ENCODE measurements around the gene RPTOR.

Gene RPTOR

DNA sequence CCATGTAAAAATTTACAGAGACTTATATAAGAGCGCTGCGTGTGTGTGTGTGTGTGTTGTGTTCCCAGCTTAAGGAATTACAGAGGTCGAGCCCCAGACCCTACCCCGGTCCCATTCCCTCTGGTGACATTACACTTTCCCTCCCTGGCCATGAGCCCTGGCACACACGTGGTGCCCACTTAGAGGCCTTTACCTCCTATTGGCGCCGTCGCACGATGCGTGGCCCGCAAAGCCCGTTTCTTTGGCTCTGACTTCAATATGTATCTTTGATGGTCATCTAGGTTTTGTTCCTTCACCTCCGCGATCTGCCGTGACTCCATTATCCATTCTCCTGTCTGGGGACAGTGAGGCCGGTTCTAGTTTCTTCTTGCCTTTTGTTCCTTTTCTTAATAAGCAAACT, 350.1 kb downstream of the RPTOR start:
- DNase-seq (ENCODE audit: low spot score): no peak
- peak overlapping the region; percentile 100 for H3K27ac ChIP-seq
- no peak for TF ChIP-seq CTCF (conservative IDR thresholded peaks at IDR 0.05; ENCODE audit: low read depth)
- CTCF ChIA-PET: interaction anchor here (0.8 kb wide), 1 partner anchor 10 kb away, joined by 5 read pairs; no protein-coding TSS in a partner anchor
- POLR2A ChIA-PET (ENCODE audit: low non-redundant PET): no interaction called here

DNA sequence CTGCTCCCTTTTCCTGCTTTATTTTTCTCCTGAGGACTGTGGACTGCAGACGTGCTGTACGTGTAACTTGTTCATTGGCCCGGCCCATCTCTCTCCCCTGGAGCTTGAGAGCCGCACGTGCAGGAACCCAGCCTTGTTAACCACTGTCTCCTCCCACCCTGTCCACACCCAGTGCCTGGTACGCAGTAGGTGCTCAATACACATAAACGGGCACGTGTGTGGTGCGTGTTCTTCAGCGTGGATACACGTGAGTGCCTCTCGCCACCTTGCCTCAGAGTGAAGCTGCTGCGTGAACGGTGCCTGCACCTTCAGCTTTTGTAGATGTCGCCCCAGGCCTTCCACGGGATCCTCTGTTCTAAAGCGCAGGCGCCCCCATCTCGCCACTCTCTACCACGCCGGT, 350.7 kb downstream of the RPTOR start:
- ChIA-PET CTCF (no interaction called here), POLR2A (ENCODE audit: low non-redundant PET) (no interaction called here)
- peak overlapping the region; percentile 100 for H3K27ac ChIP-seq
- TF ChIP-seq CTCF (conservative IDR thresholded peaks at IDR 0.05; ENCODE audit: low read depth): no peak
- no peak for DNase-seq (ENCODE audit: low spot score)

GRCh38 chr17:80898716-80899115, 354.1 kb downstream of the RPTOR start:
- H3K27ac ChIP-seq: peak overlapping the region; percentile 76
- ChIA-PET POLR2A (ENCODE audit: low non-redundant PET) (no interaction called here), CTCF (interaction anchor here (1.0 to 1.1 kb wide), 2 partner anchors 7 to 139 kb away, joined by 3 to 12 read pairs; no protein-coding TSS in a partner anchor)
- TF ChIP-seq CTCF (conservative IDR thresholded peaks at IDR 0.05; ENCODE audit: low read depth): no peak
- no peak for DNase-seq (ENCODE audit: low spot score)

DNA sequence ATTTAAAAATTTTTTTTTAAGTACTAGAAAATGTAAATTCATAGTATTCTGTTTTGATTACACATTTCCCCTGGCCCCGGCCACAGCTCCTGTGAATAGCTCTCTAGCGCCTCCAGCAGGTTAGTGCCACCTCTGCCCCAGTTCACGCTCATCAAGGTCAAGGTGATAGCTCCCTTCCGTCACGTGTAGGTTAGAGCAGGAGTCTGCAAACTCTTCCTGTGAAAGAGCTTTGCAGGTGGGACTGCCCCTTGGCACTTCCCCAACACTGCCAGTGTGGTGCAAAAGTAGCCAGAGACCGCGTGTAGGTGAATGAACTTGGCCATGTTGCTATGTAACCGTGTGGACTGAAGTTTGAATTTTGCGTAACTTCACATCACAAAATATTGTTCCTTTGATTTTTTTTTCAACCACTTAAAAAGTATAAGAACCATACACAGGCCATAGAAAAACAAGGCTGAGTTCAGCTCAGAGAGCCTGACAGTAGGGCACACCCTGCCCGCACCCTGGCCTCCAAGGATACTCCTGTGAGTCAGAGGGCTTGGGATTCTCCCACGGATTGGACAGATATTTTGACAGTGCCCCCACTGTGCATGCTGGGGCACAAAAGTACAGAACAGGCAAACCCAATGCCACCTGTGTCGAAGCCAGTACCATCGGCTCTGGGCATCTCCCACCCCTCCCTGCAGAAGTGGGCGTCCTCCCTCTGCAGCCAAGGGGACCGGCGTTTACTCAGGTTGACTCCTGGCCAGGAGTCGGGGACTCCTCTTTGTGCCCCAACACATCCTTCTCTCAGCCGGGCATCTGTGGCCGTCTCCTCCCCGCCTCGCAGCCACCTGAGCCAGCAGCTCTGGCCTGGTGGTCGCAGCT, 355.0 kb downstream of the RPTOR start:
- peak; percentile 10 for DNase-seq (ENCODE audit: low spot score)

GRCh38 chr17:80901319-80901718, 356.7 kb downstream of the RPTOR start:
- ChIA-PET CTCF (interaction anchor here (0.7 kb wide), 1 partner anchor 220 kb away, joined by 4 read pairs; no protein-coding TSS in a partner anchor), POLR2A (ENCODE audit: low non-redundant PET) (no interaction called here)
- peak overlapping the region; percentile 76 for H3K27ac ChIP-seq
- DNase-seq (ENCODE audit: low spot score): peak; percentile 46
- no peak for TF ChIP-seq CTCF (conservative IDR thresholded peaks at IDR 0.05; ENCODE audit: low read depth)

More for the DNA sequence above, 355.0 kb downstream of the RPTOR start:
- peak; percentile 64 for TF ChIP-seq CTCF (conservative IDR thresholded peaks at IDR 0.05; ENCODE audit: low read depth)
- ChIA-PET POLR2A (ENCODE audit: low non-redundant PET) (no interaction called here), CTCF (interaction anchor here (0.6 to 1.1 kb wide), 5 partner anchors 8 to 473 kb away, joined by 3 to 12 read pairs (median 3); no protein-coding TSS in a partner anchor)
- H3K27ac ChIP-seq: peak overlapping the region; percentile 76

- no peak for DNase-seq (ENCODE audit: low spot score)
- H3K27ac ChIP-seq: peak overlapping the region; percentile 76
- POLR2A ChIA-PET (ENCODE audit: low non-redundant PET): no interaction called here
- no peak for TF ChIP-seq CTCF (conservative IDR thresholded peaks at IDR 0.05; ENCODE audit: low read depth)
- CTCF ChIA-PET: no interaction called here
Measured at GRCh38 chr17:80902197-80902962, 357.7 kb downstream of the RPTOR start.

Measured in RWPE1 (cell line).